Left lung (tissue), 10 donors: Measurements from ENCODE around the gene PRSS38. TPM values are rescaled to one million over a fixed set of nuclear protein-coding genes. Genes with fewer than 3 reads are reported as not detected.

Experiments used
- ATAC-seq: fragments of 200-7000 bp; cut with Tn5 transposase; one replicate; pipeline ENCODE4 v1.9.1; 2020; ENCODE audit warnings: moderate library complexity
- DNase-seq, 4 donors: peaks; one replicate each; pipeline ENCODE4 v3.0.0-alpha.2; 2013 to 2020
- H3K27ac ChIP-seq, 2 donors: fragments of 200-600 bp; sonication (generic) in 1 of 2; one replicate each; pipeline versions ENCODE4 v1.5.0 to v1.8.0; 2020 to 2021
- H3K27me3 ChIP-seq, 2 donors: fragments of 200-600 bp; sonication (generic) in 1 of 2; one replicate each; pipeline versions ENCODE4 v1.5.0 to v1.8.0; 2020 to 2021
- H3K36me3 ChIP-seq, 2 donors: fragments of 200-600 bp; sonication (generic) in 1 of 2; one replicate each; pipeline versions ENCODE4 v1.5.0 to v1.8.0; 2020 to 2021
- H3K4me1 ChIP-seq, 2 donors: fragments of 200-600 bp; one replicate each; pipeline ENCODE4 v1.8.0; 2021
- H3K4me3 ChIP-seq, 2 donors: fragments of 200-600 bp; sonication (generic) in 1 of 2; one replicate each; pipeline versions ENCODE4 v1.5.0 to v1.8.0; 2020 to 2021; ENCODE audit warnings: mild to moderate bottlenecking in 1 of 2
- H3K9me3 ChIP-seq, 2 donors: fragments of 200-600 bp; sonication (generic) in 1 of 2; one replicate each; pipeline versions ENCODE4 v1.5.0 to v1.8.0; 2020 to 2021
- CTCF ChIP-seq, 2 donors: fragments of 200-600 bp; sonication (generic) in 1 of 2; IDR thresholded peaks; one replicate each; pipeline versions ENCODE4 v1.5.0 to v1.8.0; 2021; ENCODE audit warnings: antibody characterized with exemption in 2 of 2
- intact Hi-C, 2 donors: fragments of 100-400 bp; cut with DNase I; formaldehyde crosslinking; loops; one replicate each; pipeline versions ENCODE4 v1.11.2 to v1.14.2; 2022
- polyA plus RNA-seq, 6 donors: library from polyadenylated mRNA; unstranded; fragments of 120-200 nt; gene quantifications; one replicate each; pipeline ENCODE4 v1.2.1, GENCODE V29; 2013; ENCODE audit not compliant: insufficient read length in 6 of 6
- total RNA-seq, 2 donors: library from RNA; stranded (reverse); fragmentation: NEBNext Ultra II Directional; extraction: Animal tissue kit (Norgen Biotek cat#: 25700); gene quantifications; one replicate each; pipeline ENCODE4 v1.2.1, GENCODE V29; 2021
- donor health status: DM: no; HTN: yes; CAD: no.
- donor health status: DM: no; HTN: no; CAD: no.

Gene PRSS38
- total and polyA plus RNA-seq, 8 donors: not detected

- no peak for TF ChIP-seq CTCF (IDR thresholded peaks at IDR 0.05)
- intact Hi-C loops: no loop called here
- peaks cover 0 to 2% of the 10 kb centered on the region in 2 donors for H3K9me3 ChIP-seq
- no peaks in the 10 kb centered on the region for H3K4me1 ChIP-seq
- ATAC-seq (no peak), DNase-seq (no peak)
- no peak overlapping the region for H3K4me3 ChIP-seq
- H3K27ac ChIP-seq: no peak overlapping the region
- peaks cover 0 to 13% of the 10 kb centered on the region in 2 donors for H3K27me3 ChIP-seq
- H3K36me3 ChIP-seq: no peaks in the 10 kb centered on the region
Measured at GRCh38 chr1:227854189-227854588, 38.7 kb downstream of the PRSS38 start.

DNA sequence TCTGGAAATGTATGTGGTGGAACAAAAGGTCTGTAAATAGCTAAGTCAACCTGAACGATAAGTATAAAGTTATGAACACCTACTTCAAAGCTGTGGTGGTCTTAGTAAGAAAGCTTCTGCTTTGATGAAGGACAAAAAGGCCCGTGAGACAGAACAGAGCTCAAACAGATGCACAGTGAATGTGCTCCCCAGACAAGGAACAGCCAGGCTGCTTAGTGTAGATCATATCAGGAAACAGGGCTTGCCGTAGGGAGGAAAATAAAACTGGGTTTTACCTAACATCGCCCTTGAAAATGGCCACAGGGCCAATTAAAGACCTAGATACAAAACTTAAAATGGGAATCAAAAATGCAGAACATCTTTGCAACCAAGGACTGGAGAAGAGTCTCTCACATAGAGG is 40.2 kb downstream of the PRSS38 start:
- no peak for ATAC-seq
- no peaks in the 10 kb centered on the region for H3K4me1 ChIP-seq

DNA sequence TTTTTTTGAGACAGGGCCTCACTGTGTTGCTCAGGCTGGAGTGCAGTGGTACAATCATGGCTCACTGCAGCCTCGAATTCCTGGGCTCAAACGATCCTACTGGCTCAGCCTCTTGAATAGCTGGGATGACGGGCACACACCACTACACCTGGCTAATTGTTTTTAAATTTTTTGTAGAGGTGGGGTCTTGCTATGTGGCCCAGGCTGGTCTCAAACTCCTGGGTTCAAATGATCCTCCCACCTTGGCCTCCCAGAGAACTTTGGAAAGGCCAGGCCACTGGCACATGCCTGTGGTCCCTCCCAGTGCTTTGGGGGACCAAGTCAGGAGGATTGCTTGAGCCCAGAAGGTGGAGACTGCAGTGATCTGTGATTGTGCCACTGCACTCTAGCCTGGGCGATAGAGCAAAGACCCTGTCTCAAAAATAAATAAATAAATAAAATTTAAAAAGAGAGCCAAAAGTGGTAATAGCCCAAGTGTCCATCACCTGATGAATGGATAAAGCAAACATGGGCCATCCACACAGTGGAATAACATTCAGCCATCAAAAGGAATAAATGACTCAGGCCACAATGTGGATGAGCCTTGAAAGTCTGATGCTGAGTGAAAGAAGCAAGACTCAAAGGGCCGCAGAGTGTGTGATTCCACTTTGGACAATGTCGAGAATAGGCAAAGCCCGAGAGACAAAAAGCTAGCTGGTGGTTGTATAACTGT is 40.8 kb downstream of the PRSS38 start:
- TF ChIP-seq CTCF (IDR thresholded peaks at IDR 0.05): no peak
- H3K27me3 ChIP-seq: peaks cover 0 to 13% of the 10 kb centered on the region in 2 donors
- no peak for DNase-seq
- H3K9me3 ChIP-seq: no peaks in the 10 kb centered on the region
- intact Hi-C loops: no loop called here
- H3K4me3 ChIP-seq: no peak overlapping the region
- H3K36me3 ChIP-seq: no peaks in the 10 kb centered on the region
- H3K27ac ChIP-seq: no peak overlapping the region
- no peak for ATAC-seq
- no peaks in the 10 kb centered on the region for H3K4me1 ChIP-seq

More for the DNA sequence above, 40.2 kb downstream of the PRSS38 start:
- intact Hi-C loops: no loop called here
- H3K9me3 ChIP-seq: no peaks in the 10 kb centered on the region
- no peak overlapping the region for H3K4me3 ChIP-seq
- peaks cover 0 to 13% of the 10 kb centered on the region in 2 donors for H3K27me3 ChIP-seq
- no peak overlapping the region for H3K27ac ChIP-seq
- no peak for DNase-seq
- TF ChIP-seq CTCF (IDR thresholded peaks at IDR 0.05): no peak
- no peaks in the 10 kb centered on the region for H3K36me3 ChIP-seq

DNA sequence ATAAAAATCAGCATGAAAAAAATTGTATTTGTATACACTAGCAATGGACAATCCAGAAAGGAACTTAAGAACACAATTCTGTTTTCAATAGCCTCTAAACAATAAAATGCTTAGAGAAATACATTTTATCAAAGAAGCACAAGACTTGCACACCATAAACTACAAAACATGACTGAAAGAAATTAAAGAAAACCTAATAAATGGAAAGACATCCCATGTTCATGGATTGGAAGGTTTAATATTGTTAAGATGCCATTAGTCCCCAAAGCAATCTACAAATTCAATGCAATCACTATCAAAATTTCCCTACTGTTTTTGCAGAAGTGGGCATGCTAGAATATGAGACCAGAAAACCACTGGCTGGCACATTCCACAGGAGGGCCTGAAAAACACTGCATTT is 49.4 kb downstream of the PRSS38 start:
- TF ChIP-seq CTCF (IDR thresholded peaks at IDR 0.05): no peak
- H3K4me1 ChIP-seq: no peaks in the 10 kb centered on the region
- H3K36me3 ChIP-seq: no peaks in the 10 kb centered on the region
- DNase-seq: no peak
- no peak overlapping the region for H3K4me3 ChIP-seq
- intact Hi-C loops: no loop called here
- H3K27ac ChIP-seq: no peak overlapping the region
- no peak for ATAC-seq
- H3K27me3 ChIP-seq: no peaks in the 10 kb centered on the region
- peaks cover 0 to 20% of the 10 kb centered on the region in 2 donors for H3K9me3 ChIP-seq

DNA sequence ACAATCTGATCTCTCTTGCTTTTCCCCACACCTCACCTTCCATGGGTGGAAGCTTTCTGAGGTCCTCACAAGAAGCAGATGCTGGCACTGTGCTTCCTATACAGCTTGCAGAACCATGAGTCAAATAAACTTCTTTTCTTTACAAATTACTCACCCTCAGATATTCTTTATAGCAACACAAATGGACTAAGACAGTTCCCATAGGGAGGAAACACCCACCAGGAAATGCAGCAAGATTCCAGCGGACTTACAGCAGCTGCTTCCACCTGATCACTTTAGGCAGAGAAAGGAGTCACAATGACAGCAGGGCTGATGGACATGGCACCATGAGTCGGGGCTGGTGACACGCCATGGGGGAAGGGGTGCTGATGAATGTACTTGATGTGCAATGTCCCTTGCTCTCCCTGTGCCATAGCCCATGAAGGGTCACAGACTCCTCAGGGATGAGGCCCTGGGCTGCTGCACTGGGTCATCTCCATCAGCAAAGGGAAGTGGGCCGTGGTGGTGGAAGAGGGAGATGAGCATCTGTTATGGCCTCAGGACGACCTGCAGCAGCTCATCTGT is 53.9 kb downstream of the PRSS38 start:
- TF ChIP-seq CTCF (IDR thresholded peaks at IDR 0.05): no peak
- ATAC-seq (no peak), DNase-seq (peak in 1 of 4 donors; percentile 41)
- H3K27ac ChIP-seq: no peak overlapping the region
- no peaks in the 10 kb centered on the region for H3K36me3 ChIP-seq
- H3K9me3 ChIP-seq: peaks cover 0 to 16% of the 10 kb centered on the region in 2 donors
- no peaks in the 10 kb centered on the region for H3K4me1 ChIP-seq
- intact Hi-C loops: no loop called here
- H3K4me3 ChIP-seq: no peak overlapping the region
- no peaks in the 10 kb centered on the region for H3K27me3 ChIP-seq
